ENCODE measurements around the gene ADIPOR2.
"Not testable (repeated sequence)": the region's sequence is repeated elsewhere in the genome, so short reads cannot be mapped to it uniquely, and the experiment has no call there.

The ADIPOR2 gene

GRCh38 chr12:1732914-1733313, 42.0 kb downstream of the ADIPOR2 start:
- DNase-seq (ENCODE audit: low read depth) = no peak

- not testable (repeated sequence) for DNase-seq (ENCODE audit: low read depth)
These were observed 42.8 kb downstream of the ADIPOR2 start for GRCh38 chr12:1733712-1734111.

GRCh38 chr12:1737652-1738286, 46.9 kb downstream of the ADIPOR2 start:
- no peak for DNase-seq (ENCODE audit: low read depth)

- no peak for DNase-seq (ENCODE audit: low read depth)
These were observed 47.6 kb downstream of the ADIPOR2 start for GRCh38 chr12:1738446-1738845.

GRCh38 chr12:1739368-1739767, 48.5 kb downstream of the ADIPOR2 start:
- no peak for DNase-seq (ENCODE audit: low read depth)

- DNase-seq (ENCODE audit: low read depth) = no peak
These were observed 49.5 kb downstream of the ADIPOR2 start for GRCh38 chr12:1740161-1740948.

GRCh38 chr12:1741154-1741949, 50.5 kb downstream of the ADIPOR2 start:
- DNase-seq (ENCODE audit: low read depth) = no peak

GRCh38 chr12:1744932-1745331, 54.1 kb downstream of the ADIPOR2 start:
- DNase-seq (ENCODE audit: low read depth) = no peak

- DNase-seq (ENCODE audit: low read depth) = no peak
These were observed 56.7 kb downstream of the ADIPOR2 start for GRCh38 chr12:1747609-1748008.

GRCh38 chr12:1749019-1749418, 58.1 kb downstream of the ADIPOR2 start:
- no peak for DNase-seq (ENCODE audit: low read depth)

- DNase-seq (ENCODE audit: low read depth) = no peak
These were observed 59.4 kb downstream of the ADIPOR2 start for GRCh38 chr12:1750300-1750699.

GRCh38 chr12:1758376-1758775, 67.5 kb downstream of the ADIPOR2 start:
- DNase-seq (ENCODE audit: low read depth) = no peak

- DNase-seq (ENCODE audit: low read depth) = no peak
These were observed 68.0 kb downstream of the ADIPOR2 start for GRCh38 chr12:1758887-1759286.

- no peak for DNase-seq (ENCODE audit: low read depth)
These were observed 69.9 kb downstream of the ADIPOR2 start for GRCh38 chr12:1760566-1761382.

GRCh38 chr12:1761857-1762256, 71.0 kb downstream of the ADIPOR2 start:
- no peak for DNase-seq (ENCODE audit: low read depth)

GRCh38 chr12:1763153-1763552, 72.3 kb downstream of the ADIPOR2 start:
- DNase-seq (ENCODE audit: low read depth) = no peak

- DNase-seq (ENCODE audit: low read depth) = no peak
These were observed 75.2 kb downstream of the ADIPOR2 start for GRCh38 chr12:1766110-1766509.

GRCh38 chr12:1767407-1768090, 76.7 kb downstream of the ADIPOR2 start:
- no peak for DNase-seq (ENCODE audit: low read depth)

GRCh38 chr12:1768615-1769014, 77.7 kb downstream of the ADIPOR2 start:
- DNase-seq (ENCODE audit: low read depth) = no peak

- DNase-seq (ENCODE audit: low read depth) = no peak
These were observed 79.1 kb downstream of the ADIPOR2 start for GRCh38 chr12:1769809-1770494.

All from stimulated activated CD4-positive, alpha-beta T cell treated with anti-CD3 and anti-CD28 coated beads, Interleukin-2, amount 100 ng/mL, for 4 hours (primary cell).